K562 (cell line): ENCODE results near the gene CDC20B. TPM values are rescaled to one million over a fixed set of nuclear protein-coding genes. Genes with fewer than 3 reads are reported as not detected.

ENCODE experiments used
- ATAC-seq: fragments of 200-7000 bp; cut with Tn5 transposase; 3 replicates; pipeline ENCODE4 v1.9.1; 2020; ENCODE audit warnings: moderate library complexity
- BruUV-seq: library from RNA; stranded (reverse); fragments of 400-500 nt; replicated peaks from 2 replicates; lab custom pipeline; 2021; lab: Mats Ljungman, UMichigan
- CTCF ChIA-PET: fragments of 300-600 bp; formaldehyde crosslinking; extraction: SDS; loops from one replicate; lab custom pipeline; 2021; ENCODE audit warnings: low intra/inter-chr PET ratio; lab: Yijun Ruan, JAX
- POLR2A ChIA-PET: fragments of 300-600, 350-650 bp; sonication (Branson Sonifier 250); formaldehyde crosslinking; extraction: SDS; loops from one replicate; lab custom pipeline; 2021; ENCODE audit warnings: antibody characterized with exemption, inconsistent platforms; lab: Yijun Ruan, JAX
- DNase-seq, 4 experiments: peaks; one replicate each; pipeline versions ENCODE4 v3.0.0 to v3.0.0-alpha.2; 2011 to 2018; ENCODE audit warnings: low spot score in 3 of 4, mixed read lengths in 3 of 4; ENCODE audit errors: extremely low read depth in 1 of 4
- FAIRE-seq: peaks from 2 replicates; lab custom pipeline; 2011; peaks lifted over from hg19 to GRCh38; lab: Jason Lieb, UNC
- H2AFZ ChIP-seq: 2 replicates; pipeline ENCODE4 v1.6.0; 2011; ENCODE audit warnings: low read depth, low read length, control low read depth, inconsistent platforms
- H3K27ac ChIP-seq: fragments of 200-600 bp; 3 replicates; pipeline ENCODE4 v1.8.0; 2011; ENCODE audit warnings: low read depth, mild to moderate bottlenecking, control low read depth, inconsistent platforms, low read length, moderate library complexity, mixed read lengths; ENCODE audit errors: extremely low read depth
- H3K27me3 ChIP-seq, 2 experiments: fragments of 300-600 bp in 1 of 2; 2 replicates in 1 of 2; 3 replicates in 1 of 2; pipeline versions ENCODE4 v1.6.0 to v1.8.0; 2011; ENCODE audit warnings: inconsistent platforms in 2 of 2, low read length in 2 of 2, mild to moderate bottlenecking in 1 of 2, mixed read lengths in 1 of 2, moderate library complexity in 1 of 2; ENCODE audit not compliant: control insufficient read depth in 2 of 2, insufficient read depth in 2 of 2
- H3K36me3 ChIP-seq: fragments of 300-600 bp; 3 replicates; pipeline ENCODE4 v1.8.0; 2011; ENCODE audit warnings: mild to moderate bottlenecking, low read length, inconsistent platforms; ENCODE audit not compliant: control insufficient read depth, insufficient read depth
- H3K4me1 ChIP-seq, 2 experiments: fragments of 200-600 bp in 1 of 2; replicated peaks in 1 of 2; 2 replicates in 1 of 2; 3 replicates in 1 of 2; pipeline versions ENCODE4 v1.5.1 to v1.8.0; 2011; ENCODE audit warnings: inconsistent platforms in 2 of 2, low read length in 2 of 2, mild to moderate bottlenecking in 1 of 2, mixed read lengths in 1 of 2, moderate library complexity in 1 of 2; ENCODE audit not compliant: control insufficient read depth in 2 of 2, insufficient read depth in 2 of 2
- H3K4me2 ChIP-seq: 2 replicates; pipeline ENCODE4 v1.6.1; 2011; ENCODE audit warnings: low read length, control low read depth, inconsistent platforms, mixed read lengths; ENCODE audit not compliant: insufficient read depth
- H3K4me3 ChIP-seq: fragments of 200-600 bp; sonication (generic), shearing (Covaris generic); 2 replicates; pipeline ENCODE4 v1.5.1; 2016; ENCODE audit warnings: control low read depth, inconsistent platforms
- H3K79me2 ChIP-seq: fragments of 200-600 bp; 3 replicates; pipeline ENCODE4 v1.8.0; 2011; ENCODE audit warnings: low read length, inconsistent platforms; ENCODE audit not compliant: control insufficient read depth, insufficient read depth
- H3K9ac ChIP-seq, 2 experiments: 2 replicates each; pipeline versions ENCODE4 v1.6.0 to v1.6.1; 2011; ENCODE audit warnings: low read depth in 2 of 2, low read length in 2 of 2, control low read depth in 1 of 2, inconsistent platforms in 1 of 2, mild to moderate bottlenecking in 1 of 2, mixed read lengths in 1 of 2; ENCODE audit not compliant: insufficient read depth in 1 of 2
- H3K9me1 ChIP-seq: one replicate; pipeline ENCODE4 v1.6.0; 2011; ENCODE audit warnings: inconsistent platforms, mild to moderate bottlenecking, low read length, moderate library complexity; ENCODE audit not compliant: control insufficient read depth, insufficient read depth
- H3K9me3 ChIP-seq: replicated peaks from 2 replicates; pipeline ENCODE4 v1.5.1; 2011; ENCODE audit warnings: low read depth, low read length, inconsistent platforms; ENCODE audit not compliant: control insufficient read depth, insufficient read depth
- H4K20me1 ChIP-seq: replicated peaks from 2 replicates; pipeline ENCODE4 v1.6.1; 2011; ENCODE audit warnings: low read length, inconsistent platforms, mixed read lengths; ENCODE audit not compliant: control insufficient read depth, insufficient read depth
- BCL6 ChIP-seq: fragments of 250-450 bp; sonication (Bioruptor Pico); IDR thresholded peaks from 2 replicates; pipeline ENCODE4 v1.4.0; 2020
- CSDE1 ChIP-seq, 2 experiments: fragments of 450-650 bp; IDR thresholded peaks; 2 replicates each; pipeline ENCODE4 v1.6.1; 2016; ENCODE audit warnings: mild to moderate bottlenecking in 1 of 2
- FOXA1 ChIP-seq: fragments of 450-650 bp; IDR thresholded peaks from 2 replicates; pipeline ENCODE4 v1.6.1; 2016; ENCODE audit warnings: mild to moderate bottlenecking, borderline replicate concordance
- KAT7 ChIP-seq: sonication (generic); formaldehyde crosslinking; IDR thresholded peaks from 2 replicates; pipeline ENCODE4 v1.8.0; 2022; ENCODE audit warnings: missing genetic modification reagents, mild to moderate bottlenecking, borderline replicate concordance
- MECOM ChIP-seq: fragments of 250-450 bp; sonication (Bioruptor Pico); IDR thresholded peaks from 2 replicates; pipeline ENCODE4 v1.8.0; 2022; ENCODE audit warnings: inconsistent platforms
- RAD21 ChIP-seq, 2 experiments: fragments of 250-450 bp in 1 of 2; fragments of 450-650 bp in 1 of 2; sonication (Bioruptor Pico) in 1 of 2; formaldehyde crosslinking in 1 of 2; IDR thresholded peaks in 1 of 2; conservative IDR thresholded peaks in 1 of 2; 2 replicates each; pipeline versions ENCODE4 v1.4.0 to v1.8.0; 2020 to 2022; ENCODE audit warnings: mild to moderate bottlenecking in 2 of 2, moderate library complexity in 1 of 2
- SMARCE1 ChIP-seq: fragments of 450-650 bp; IDR thresholded peaks from 2 replicates; pipeline ENCODE4 v1.7.1; 2016; ENCODE audit warnings: mild to moderate bottlenecking
- STAT5A ChIP-seq: IDR thresholded peaks from 2 replicates; pipeline ENCODE4 v1.6.1; 2012; ENCODE audit warnings: low read length, inconsistent platforms, borderline replicate concordance
- ZNF316 ChIP-seq: fragments of 450-650 bp; IDR thresholded peaks from 2 replicates; pipeline ENCODE4 v1.6.1; 2016
- ZNF76 ChIP-seq: fragments of 250-450 bp; sonication (Bioruptor Pico); IDR thresholded peaks from 2 replicates; pipeline ENCODE4 v1.4.0; 2020; ENCODE audit warnings: mild to moderate bottlenecking, moderate library complexity, borderline replicate concordance
- WGBS: fragments of 100-300 bp; shearing (Covaris generic); methylation state at CpG from one replicate; pipeline ENCODE4 v1.1.6; 2016; ENCODE audit warnings: low coverage, mixed read lengths; ENCODE audit not compliant: insufficient coverage; ENCODE audit errors: missing lambda C conversion rate; 5-methylcytosine and 5-hydroxymethylcytosine counted together
- in situ Hi-C: fragments of 300-500 bp; cut with MboI; formaldehyde crosslinking; loops from 4 replicates; pipeline ENCODE4 v1.15.0; 2018; ENCODE audit warnings: inconsistent platforms, mixed read lengths
- intact Hi-C: fragments of 100-400 bp; cut with micrococcal nuclease; formaldehyde crosslinking; loops from 2 replicates; pipeline ENCODE4 v1.14.2; 2022
- polyA plus RNA-seq, 8 experiments: library from polyadenylated mRNA; depleted of rRNA in 4 of 8; stranded (reverse) in 5 of 8; unstranded in 3 of 8; fragments of >200 nt; fragmentation: Nextera tagmentation in 2 of 8; fragmentation: Illumina TruSeq in 1 of 8; extraction: Ambion mirVana in 2 of 8; extraction: Trizol in 1 of 8; gene quantifications; 2 replicates each; pipeline versions ENCODE4 v1.2.1 to v1.2.3, GENCODE V29; 2011 to 2014; ENCODE audit warnings: inconsistent platforms in 1 of 8, missing spikeins in 1 of 8
- total RNA-seq, 7 experiments: library from RNA; depleted of rRNA in 6 of 7; stranded (reverse); fragments of >200 nt in 6 of 7; fragmentation: Illumina TruSeq in 2 of 7; extraction: Trizol in 2 of 7; gene quantifications; 2 replicates each; pipeline versions ENCODE4 v1.2.1 to v1.2.3, GENCODE V29; 2011 to 2021; ENCODE audit warnings: low replicate concordance in 1 of 7
- TF ChIP-seq, protein P1 (sequence below): sonication (generic); formaldehyde crosslinking; IDR thresholded peaks from 2 replicates; pipeline ENCODE4 v1.8.0; 2022; ENCODE audit warnings: mild to moderate bottlenecking, missing genetic modification reagents
- TF ChIP-seq, protein P2 (sequence below), 3 experiments: fragments of 200-800 bp in 1 of 3; sonication (Bioruptor generic) in 1 of 3; sonication (generic) in 1 of 3; formaldehyde crosslinking in 1 of 3; IDR thresholded peaks; 2 replicates each; pipeline versions ENCODE4 v1.6.1 to v1.8.0; 2016 to 2022; ENCODE audit warnings: mild to moderate bottlenecking in 2 of 3, missing compliant biosample characterization in 2 of 3, missing genetic modification characterization in 2 of 3, missing genetic modification reagents in 1 of 3

CDC20B gene
- total and polyA plus RNA-seq, 9 of the 15 experiments (the other 6 are each of a cell fraction or from before 2014, with no cell fraction given), result 0.04 TPM; not detected in 8

DNA sequence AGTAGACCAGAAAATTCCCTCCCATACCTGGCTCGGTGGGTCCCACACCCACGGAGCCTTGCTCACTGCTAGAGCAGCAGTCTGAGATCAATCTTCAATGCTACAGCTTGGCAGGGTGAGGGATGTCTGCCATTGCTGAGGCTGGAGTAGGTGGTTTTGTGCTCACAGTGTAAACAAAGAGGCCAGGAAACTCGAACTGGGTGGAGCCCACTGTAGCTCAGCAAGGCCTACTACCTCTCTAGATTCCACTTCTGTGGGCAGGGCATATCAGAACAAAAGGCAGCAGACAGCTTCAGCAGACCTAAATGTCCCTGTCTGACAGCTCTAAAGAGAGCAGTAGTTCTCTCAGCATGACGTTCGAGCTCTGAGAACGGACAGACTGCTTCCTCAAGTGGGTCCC lies 76.1 kb downstream of the CDC20B start:
- no peak overlapping the region for H3K27ac ChIP-seq
- no peak overlapping the region for H2AFZ ChIP-seq
- no TSS peak for BruUV-seq
- ChIA-PET POLR2A (no interaction called here), CTCF (no interaction called here)
- H3K4me2 ChIP-seq, result no peak overlapping the region
- intact Hi-C loops, result no loop called here
- H3K9me1 ChIP-seq, result no peaks in the 10 kb centered on the region
- ATAC-seq (no peak), FAIRE-seq (no peak), DNase-seq (no peak)
- H3K9ac ChIP-seq, result no peak overlapping the region
- H3K79me2 ChIP-seq, result no peaks in the 10 kb centered on the region
- no peaks in the 10 kb centered on the region for H3K36me3 ChIP-seq
- H3K4me3 ChIP-seq, result no peak overlapping the region
- TF ChIP-seq STAT5A (no peak), ZNF316 (no peak), SMARCE1 (no peak), CSDE1 (IDR thresholded peaks at IDR 0.05) (no peak), ZNF76 (CRISPR knock-in tag) (no peak)
- TF ChIP-seq, protein P1, sequence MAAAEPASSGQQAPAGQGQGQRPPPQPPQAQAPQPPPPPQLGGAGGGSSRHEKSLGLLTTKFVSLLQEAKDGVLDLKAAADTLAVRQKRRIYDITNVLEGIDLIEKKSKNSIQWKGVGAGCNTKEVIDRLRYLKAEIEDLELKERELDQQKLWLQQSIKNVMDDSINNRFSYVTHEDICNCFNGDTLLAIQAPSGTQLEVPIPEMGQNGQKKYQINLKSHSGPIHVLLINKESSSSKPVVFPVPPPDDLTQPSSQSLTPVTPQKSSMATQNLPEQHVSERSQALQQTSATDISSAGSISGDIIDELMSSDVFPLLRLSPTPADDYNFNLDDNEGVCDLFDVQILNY (CRISPR knock-in tag), result no peak
- H4K20me1 ChIP-seq, result no peaks in the 10 kb centered on the region
- H3K27me3 ChIP-seq, result no peaks in the 10 kb centered on the region; a peak in 1 of 5 replicates
- in situ Hi-C loops, result no loop called here
- H3K9me3 ChIP-seq, result no peaks in the 10 kb centered on the region
- WGBS, result 1% methylated on average over 6 of the region's 6 CpGs
- no peaks in the 10 kb centered on the region for H3K4me1 ChIP-seq

DNA sequence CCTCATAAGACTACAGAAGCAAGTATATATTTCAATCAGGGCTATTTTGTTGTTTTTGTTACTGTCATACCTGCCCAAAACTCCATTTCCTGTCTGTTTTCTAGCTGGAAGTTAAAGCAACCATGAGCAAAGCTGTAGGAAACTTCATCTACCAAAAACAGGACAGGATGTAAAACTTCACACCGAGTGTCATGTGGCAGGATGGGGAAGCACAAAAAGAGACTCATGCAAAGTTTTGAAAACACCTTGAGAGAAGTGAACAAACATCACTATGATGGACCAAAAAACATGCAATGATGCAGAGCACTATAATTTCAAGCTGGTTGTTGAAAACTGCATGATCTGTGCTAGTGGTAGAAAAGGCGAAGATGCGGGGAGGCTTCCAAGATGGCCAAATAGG lies 76.8 kb downstream of the CDC20B start:
- POLR2A ChIA-PET, result no interaction called here
- H3K9me1 ChIP-seq, result no peaks in the 10 kb centered on the region
- no peaks in the 10 kb centered on the region for H3K9me3 ChIP-seq
- no peak overlapping the region for H3K27ac ChIP-seq
- intact Hi-C loops, result no loop called here
- TF ChIP-seq BCL6 (CRISPR knock-in tag) (no peak), MECOM (CRISPR knock-in tag) (no peak), KAT7 (CRISPR knock-in tag) (no peak), RAD21 (CRISPR knock-in tag; conservative IDR thresholded peaks at IDR 0.05 in 1 of 2, IDR thresholded peaks at IDR 0.05 in 1 of 2) (no peak), FOXA1 (no peak)
- TF ChIP-seq, protein P2, sequence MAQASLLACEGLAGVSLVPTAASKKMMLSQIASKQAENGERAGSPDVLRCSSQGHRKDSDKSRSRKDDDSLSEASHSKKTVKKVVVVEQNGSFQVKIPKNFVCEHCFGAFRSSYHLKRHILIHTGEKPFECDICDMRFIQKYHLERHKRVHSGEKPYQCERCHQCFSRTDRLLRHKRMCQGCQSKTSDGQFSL (CRISPR knock-in tag; IDR thresholded peaks at IDR 0.05), result no peak
- TF ChIP-seq, protein P2 (tag; IDR thresholded peaks at IDR 0.05), result no peak
- no peaks in the 10 kb centered on the region for H3K36me3 ChIP-seq
- FAIRE-seq (peak; percentile 29), ATAC-seq (no peak), DNase-seq (no peak)
- no peak overlapping the region for H3K4me2 ChIP-seq
- 0% methylated on average over 3 of the region's 3 CpGs for WGBS
- no peaks in the 10 kb centered on the region for H3K4me1 ChIP-seq
- CTCF ChIA-PET, result no interaction called here
- BruUV-seq, result no TSS peak
- H2AFZ ChIP-seq, result no peak overlapping the region
- no peak overlapping the region for H3K9ac ChIP-seq
- H4K20me1 ChIP-seq, result no peaks in the 10 kb centered on the region
- in situ Hi-C loops, result no loop called here
- no peaks in the 10 kb centered on the region for H3K79me2 ChIP-seq
- H3K4me3 ChIP-seq, result no peak overlapping the region
- no peaks in the 10 kb centered on the region; a peak in 1 of 5 replicates for H3K27me3 ChIP-seq
